GM21447 (cell line): ENCODE data around the gene PMS2.
"Not testable (repeated sequence)": the region's sequence is repeated elsewhere in the genome, so short reads cannot be mapped to it uniquely, and the experiment has no call there.

Experiments
- ATAC-seq: cut with Tn5 transposase; IDR thresholded peaks from one replicate; pipeline ENCODE4 v1.9.1; 2021; ENCODE audit not compliant: unreplicated experiment

The PMS2 gene

DNA sequence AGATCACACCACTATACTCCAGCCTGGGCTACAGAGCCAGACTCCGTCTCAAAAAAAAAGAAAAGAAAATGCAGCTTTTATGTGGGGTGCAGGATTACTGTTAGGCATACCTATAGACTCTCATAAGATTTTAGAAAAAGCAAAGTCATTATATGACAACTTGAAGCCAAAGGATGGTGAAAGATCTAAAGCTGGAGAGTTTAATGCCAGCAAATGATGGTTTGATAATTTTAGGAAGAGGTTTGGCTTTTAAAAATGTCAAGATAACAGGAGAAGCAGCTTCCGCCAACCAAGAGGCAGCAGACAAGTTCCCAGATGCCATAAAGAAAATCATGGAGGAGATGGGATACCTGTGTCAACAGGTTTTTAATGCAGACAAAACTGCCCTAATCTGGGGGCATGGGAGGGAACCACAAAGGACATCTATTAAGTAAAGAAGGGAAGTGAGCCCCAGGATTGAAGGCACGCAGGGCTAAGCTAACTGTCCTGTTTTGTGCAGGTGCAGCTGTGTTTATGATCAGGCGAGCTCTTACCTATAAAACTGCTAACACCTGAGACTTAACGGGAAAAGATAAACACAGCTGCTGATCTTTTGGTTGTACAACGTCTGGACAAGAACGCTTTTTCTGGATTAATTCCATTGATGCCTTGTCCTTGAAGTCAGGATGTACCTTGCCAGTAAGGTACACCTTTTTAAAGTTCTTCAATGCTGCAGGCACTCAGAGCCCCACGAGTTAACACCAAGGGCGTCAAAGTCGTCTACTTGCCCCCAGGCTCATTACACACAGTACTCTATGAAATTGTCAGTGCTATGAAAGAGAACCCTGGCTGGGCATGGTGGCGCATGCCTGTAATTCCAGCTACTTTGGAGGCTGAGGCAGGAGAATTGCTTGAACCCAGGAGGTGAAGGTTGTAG, 11.8 kb upstream of the PMS2 start:
- ATAC-seq = no peak

DNA sequence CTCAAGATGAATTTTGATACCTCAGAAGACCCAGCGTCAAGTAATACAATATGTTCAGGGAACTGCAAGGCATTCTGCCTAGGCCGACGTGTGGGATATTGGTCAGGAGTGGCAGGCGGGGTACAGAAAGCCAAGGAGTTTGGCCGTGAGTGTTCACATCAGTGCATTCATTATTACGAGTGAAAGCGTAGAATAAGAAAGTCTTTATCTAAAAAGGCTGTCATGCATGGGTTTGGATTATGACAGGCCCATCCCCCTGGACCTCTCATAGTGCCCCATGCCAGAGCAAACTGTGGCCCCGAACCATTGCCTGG, 7.8 kb upstream of the PMS2 start:
- ATAC-seq = no peak

DNA sequence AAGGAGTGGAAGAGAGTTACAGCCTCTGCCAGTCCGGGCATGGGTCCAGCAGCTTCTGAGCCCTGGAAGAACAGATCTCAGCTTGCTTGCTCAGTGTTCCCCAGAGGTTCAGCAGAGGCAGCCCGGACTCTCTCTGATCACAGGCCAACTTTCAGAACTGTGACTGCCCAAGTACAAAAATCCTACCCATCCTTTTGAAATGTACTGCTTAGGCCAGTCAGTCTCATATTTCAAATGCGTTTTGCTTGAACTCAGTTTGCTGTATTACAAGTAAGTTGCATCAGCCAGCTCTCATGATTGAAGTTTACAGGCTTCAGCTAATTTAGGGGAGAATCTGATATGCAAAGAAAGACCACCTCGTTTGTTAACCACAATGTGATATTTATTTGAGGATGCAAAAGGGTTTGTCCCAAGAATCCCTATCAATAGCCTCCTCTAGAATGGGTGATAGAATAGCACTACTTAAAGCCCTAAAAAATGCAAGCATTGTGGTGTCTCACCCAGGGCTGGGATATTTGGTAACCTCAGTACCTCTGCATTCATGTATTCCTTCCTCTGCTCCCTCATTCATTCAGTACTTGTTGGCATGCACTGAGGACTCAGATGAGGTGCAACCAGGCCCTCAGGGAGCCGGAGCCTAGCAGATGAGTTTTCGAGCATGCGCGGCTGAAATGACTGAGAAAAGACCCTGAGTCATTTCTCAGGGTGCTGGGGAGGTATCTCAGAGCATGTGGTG, 7.2 kb upstream of the PMS2 start:
- ATAC-seq = no peak

DNA sequence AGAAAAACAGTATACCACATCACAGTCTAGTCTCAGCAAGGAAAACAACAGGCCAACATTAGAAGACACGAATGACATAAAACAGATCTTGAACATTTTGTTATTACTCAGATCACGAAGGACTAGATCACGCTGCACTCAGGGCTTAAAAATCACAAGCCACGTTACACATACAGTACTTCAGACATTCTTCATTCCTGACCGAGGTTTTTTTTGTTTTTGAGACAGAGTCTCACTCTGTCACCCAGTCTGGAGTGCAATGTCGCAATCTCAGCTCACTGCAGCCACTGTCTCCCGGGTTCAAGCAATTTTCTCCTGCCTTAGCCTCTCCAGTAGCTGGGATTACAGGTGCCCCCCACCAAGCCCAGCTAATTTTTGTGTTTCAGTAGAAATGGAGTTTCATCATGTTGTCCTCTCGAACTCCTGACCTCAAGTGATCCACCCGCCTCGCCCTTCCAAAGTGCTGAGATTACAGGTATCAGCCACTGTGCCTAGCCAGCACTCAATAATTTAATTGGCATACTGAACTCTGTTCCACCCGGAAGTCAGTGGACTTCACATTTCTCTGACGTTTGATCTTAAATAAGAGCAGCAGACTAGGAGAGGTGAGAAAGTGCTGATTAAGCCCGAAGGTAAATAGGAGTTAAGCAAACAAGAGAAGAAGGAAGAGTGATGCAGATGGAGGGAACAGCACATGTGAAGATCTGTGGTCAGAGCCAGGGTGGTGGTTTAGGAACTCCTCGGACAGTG, 3.7 kb upstream of the PMS2 start:
- no peak for ATAC-seq

GRCh38 chr7:6011541-6011940, 2.7 kb upstream of the PMS2 start:
- no peak for ATAC-seq

- not testable (repeated sequence) for ATAC-seq
Measured at GRCh38 chr7:6010370-6010769, 1.5 kb upstream of the PMS2 start.

GRCh38 chr7:6007835-6008590, 836 bp downstream of the PMS2 start:
- not testable (repeated sequence) for ATAC-seq

DNA sequence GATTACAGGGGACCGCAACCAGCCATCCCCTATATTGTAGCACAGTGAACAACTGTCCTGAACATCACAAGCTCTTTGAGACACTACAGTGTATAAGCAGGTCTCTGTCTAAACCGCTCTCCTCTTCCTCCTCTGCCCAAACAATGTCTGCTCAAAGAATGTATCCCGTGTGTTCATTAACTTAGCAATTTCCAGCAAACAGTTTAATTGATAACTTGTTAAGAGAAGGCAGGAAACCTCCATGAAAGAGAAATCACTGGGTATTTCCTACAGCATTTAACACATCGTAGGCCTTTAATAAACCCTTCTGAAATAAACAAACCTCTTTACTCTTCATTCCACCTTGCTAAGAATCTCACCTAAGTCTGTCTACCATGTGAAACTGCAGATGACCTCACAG, 1.5 kb downstream of the PMS2 start:
- ATAC-seq = no peak

DNA sequence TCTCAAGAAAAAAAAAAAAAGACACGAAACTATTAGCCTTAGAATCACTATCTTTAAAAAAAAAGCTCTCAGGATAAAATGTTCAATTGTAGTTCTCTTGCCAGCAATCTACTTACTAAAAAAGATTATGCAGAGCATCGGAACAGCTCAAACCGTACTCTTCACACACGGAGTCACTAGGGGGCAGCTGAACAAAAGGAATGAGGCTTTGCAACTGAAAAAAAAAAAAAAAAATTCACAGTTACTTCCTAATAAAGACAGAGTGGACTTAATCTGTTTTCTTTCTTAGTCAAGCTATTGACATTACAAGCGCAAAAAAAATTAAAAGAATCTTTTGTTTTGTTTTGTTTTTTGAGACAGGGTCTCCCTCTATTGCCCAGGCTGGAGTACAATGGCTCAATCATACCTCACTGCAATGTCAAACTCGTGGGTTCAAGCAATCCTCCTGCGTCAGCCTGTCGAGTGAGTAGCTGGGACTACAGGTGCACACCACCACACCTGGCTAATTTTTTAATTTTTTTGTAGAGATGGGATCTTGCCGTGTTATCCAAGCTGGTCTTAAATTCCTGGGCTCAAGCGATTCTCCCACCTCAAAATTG, 11.5 kb downstream of the PMS2 start:
- ATAC-seq = no peak

DNA sequence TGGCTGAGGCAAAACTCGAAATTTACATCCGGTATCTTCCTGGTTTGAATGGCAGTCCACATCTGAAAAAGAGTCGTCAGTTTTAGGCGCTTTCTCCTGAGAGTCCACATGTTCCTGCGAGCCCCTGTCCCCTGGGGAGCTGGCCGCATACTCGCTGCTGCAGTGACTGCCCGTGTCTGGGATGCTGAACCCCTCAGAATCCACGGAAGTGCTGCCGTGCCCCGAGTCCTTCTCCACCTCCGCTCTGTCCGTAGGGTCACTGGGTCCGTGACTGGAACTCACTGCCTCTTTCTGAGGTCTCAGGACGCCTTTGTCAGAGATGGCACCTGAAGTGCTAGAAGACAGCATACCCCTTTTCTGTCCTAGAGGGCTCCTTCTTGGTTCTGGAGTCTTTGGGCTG, 21.8 kb downstream of the PMS2 start:
- not testable (repeated sequence) for ATAC-seq

DNA sequence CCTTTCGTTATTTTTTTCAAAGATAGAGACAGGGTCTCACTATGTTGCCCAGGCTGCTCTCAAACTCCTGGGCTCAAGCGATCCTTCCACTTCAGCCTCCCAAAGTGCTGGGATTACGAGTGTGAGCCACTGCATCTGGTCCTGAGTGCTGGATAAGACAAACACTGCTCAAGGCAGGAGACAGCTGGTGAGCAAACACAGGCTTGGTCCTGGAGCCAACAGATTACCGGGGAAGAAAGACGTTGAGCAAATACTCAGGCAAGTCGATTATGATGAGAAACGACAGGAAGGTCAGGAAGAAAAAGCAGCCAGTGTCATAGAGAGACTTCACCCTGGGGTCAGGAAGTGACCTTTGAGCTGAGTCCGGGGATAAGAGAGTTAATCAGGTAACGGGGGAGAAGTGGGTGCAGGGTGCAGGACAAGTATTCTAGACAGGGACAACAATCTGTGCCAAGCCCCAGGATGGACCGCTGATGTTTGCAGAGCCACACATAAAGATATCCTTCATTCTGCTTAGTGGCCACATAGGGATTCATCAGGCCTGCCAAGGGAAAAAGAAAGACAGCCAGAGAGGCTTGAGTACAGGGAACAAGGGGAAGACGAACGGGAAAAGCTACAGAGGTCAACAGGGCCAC, 29.1 kb downstream of the PMS2 start:
- ATAC-seq = not testable (repeated sequence)

DNA sequence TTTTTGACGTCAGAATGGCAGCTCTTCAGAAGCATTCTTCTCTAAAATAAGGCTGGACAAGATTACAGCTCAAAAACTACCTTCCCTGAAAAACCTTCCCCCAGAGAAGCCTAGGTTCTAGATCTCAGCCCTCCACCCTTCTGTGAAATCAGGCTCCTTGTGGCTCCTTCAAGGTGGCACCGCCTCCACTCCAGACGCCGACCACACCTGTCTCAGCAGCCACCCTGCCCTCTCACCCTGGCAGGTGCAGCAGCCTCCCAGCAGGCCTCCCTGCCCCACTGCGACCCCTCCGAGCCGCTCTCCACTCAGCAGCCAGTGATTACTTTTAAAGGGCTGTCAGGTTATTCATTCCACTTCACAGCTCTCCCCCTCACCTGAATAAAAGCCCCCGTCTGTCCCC, 35.3 kb downstream of the PMS2 start:
- not testable (repeated sequence) for ATAC-seq

- not testable (repeated sequence) for ATAC-seq
Measured at GRCh38 chr7:5970347-5970911, 38.4 kb downstream of the PMS2 start, which contains the start of gene RSPH10B. RSPH10B (minus strand) TSS chr7:5970689; CDS start chr7:5967116, 3,573 bp downstream.

- ATAC-seq = not testable (repeated sequence)
Measured at GRCh38 chr7:5963810-5964209, 45.0 kb downstream of the PMS2 start.

- ATAC-seq = not testable (repeated sequence)
Measured at GRCh38 chr7:5963205-5963604, 45.6 kb downstream of the PMS2 start.

GRCh38 chr7:5934945-5935450, 73.9 kb downstream of the PMS2 start:
- not testable (repeated sequence) for ATAC-seq

- not testable (repeated sequence) for ATAC-seq
Measured at GRCh38 chr7:5931905-5932644, 76.8 kb downstream of the PMS2 start.

DNA sequence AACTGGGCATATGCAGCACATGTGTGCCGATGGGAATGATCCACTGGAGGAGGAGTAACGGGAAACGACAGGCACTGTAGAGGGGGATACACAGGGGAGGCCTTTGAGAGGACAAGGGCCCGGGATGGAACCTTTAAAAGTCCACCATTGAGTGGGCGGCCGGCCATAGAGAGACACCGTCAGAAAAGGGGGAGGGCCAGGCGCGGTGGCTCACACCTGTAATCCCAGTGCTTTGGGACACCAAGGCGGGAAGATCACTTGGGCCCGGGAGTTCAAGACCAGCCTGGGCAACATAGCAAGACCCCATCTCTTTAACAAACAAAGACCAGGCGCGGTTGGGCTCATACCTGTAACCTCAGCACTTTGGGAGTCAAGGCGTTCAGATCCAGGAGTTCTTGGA, 77.6 kb downstream of the PMS2 start:
- ATAC-seq = not testable (repeated sequence)

DNA sequence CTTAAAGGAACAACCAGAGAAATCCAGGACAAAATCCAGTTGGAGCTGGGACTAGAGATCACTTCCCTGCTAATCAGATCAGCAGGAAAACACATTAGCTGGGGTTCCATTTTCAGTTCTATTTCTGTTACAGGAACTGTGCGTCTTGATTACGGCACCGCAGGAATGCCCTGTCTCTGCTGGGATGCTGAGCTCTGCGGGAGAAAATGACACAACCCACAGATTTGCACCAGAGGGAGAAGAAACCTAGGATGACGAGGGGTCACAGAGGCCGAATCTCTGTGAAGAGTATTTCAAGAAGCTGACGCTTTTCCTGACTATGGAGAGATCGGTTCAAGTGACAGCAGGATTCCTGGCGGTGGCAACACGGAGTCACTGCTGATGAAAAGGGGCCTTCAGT, 78.6 kb downstream of the PMS2 start:
- ATAC-seq = not testable (repeated sequence)
